ENCODE results near the gene PAK6. TPM values are rescaled to one million over a fixed set of nuclear protein-coding genes. Genes with fewer than 3 reads are reported as not detected.

PAK6 gene
- total RNA-seq, 1 donor from 2014 or later, result not detected

- no peaks in the 10 kb centered on the region for H3K36me3 ChIP-seq
- no peak for DNase-seq (ENCODE audit: low spot score in 2 of 2)
- no peak for TF ChIP-seq CTCF (IDR thresholded peaks at IDR 0.05)
- H3K27me3 ChIP-seq, result no peaks in the 10 kb centered on the region
- H3K27ac ChIP-seq, result no peak overlapping the region
- intact Hi-C loops (cut with DNase I), result no loop called here
- H3K4me3 ChIP-seq, result no peak overlapping the region
- peaks cover 0 to 5% of the 10 kb centered on the region in 2 donors for H3K4me1 ChIP-seq
- no peaks in the 10 kb centered on the region for H3K9me3 ChIP-seq
These were observed 55.3 kb downstream of the PAK6 start for GRCh38 chr15:40293905-40294895.

- Histone ChIP-seq H3K9me3 (no peaks in the 10 kb centered on the region), H3K36me3 (no peaks in the 10 kb centered on the region), H3K4me3 (no peak overlapping the region), H3K4me1 (peaks cover 0 to 5% of the 10 kb centered on the region in 2 donors), H3K27me3 (no peaks in the 10 kb centered on the region), H3K27ac (no peak overlapping the region)
- no peak for DNase-seq (ENCODE audit: low spot score in 2 of 2)
- intact Hi-C loops (cut with DNase I), result no loop called here
- no peak for TF ChIP-seq CTCF (IDR thresholded peaks at IDR 0.05)
These were observed 56.4 kb downstream of the PAK6 start for GRCh38 chr15:40295297-40295696.

- Histone ChIP-seq H3K27ac (no peak overlapping the region), H3K4me1 (peaks cover 0 to 4% of the 10 kb centered on the region in 2 donors), H3K27me3 (no peaks in the 10 kb centered on the region), H3K36me3 (no peaks in the 10 kb centered on the region), H3K9me3 (no peaks in the 10 kb centered on the region), H3K4me3 (no peak overlapping the region)
- intact Hi-C loops (cut with DNase I), result no loop called here
- DNase-seq (ENCODE audit: low spot score in 2 of 2), result no peak
- no peak for TF ChIP-seq CTCF (IDR thresholded peaks at IDR 0.05)
These were observed 57.2 kb downstream of the PAK6 start for GRCh38 chr15:40295877-40296560.

- no peaks in the 10 kb centered on the region for H3K36me3 ChIP-seq
- no peak for TF ChIP-seq CTCF (IDR thresholded peaks at IDR 0.05)
- no peaks in the 10 kb centered on the region for H3K9me3 ChIP-seq
- no peaks in the 10 kb centered on the region for H3K4me1 ChIP-seq
- no peak overlapping the region for H3K4me3 ChIP-seq
- H3K27ac ChIP-seq, result no peak overlapping the region
- DNase-seq (ENCODE audit: low spot score in 2 of 2), result no peak
- intact Hi-C loops (cut with DNase I), result no loop called here
- no peaks in the 10 kb centered on the region for H3K27me3 ChIP-seq
These were observed 57.8 kb downstream of the PAK6 start for GRCh38 chr15:40296561-40297230.

- no peak for TF ChIP-seq CTCF (IDR thresholded peaks at IDR 0.05)
- intact Hi-C loops (cut with DNase I), result no loop called here
- no peak for DNase-seq (ENCODE audit: low spot score in 2 of 2)
These were observed 58.5 kb downstream of the PAK6 start for GRCh38 chr15:40297356-40297755.

More at GRCh38 chr15:40297356-40297755, 58.5 kb downstream of the PAK6 start:
- Histone ChIP-seq H3K27me3 (no peaks in the 10 kb centered on the region), H3K36me3 (no peaks in the 10 kb centered on the region), H3K4me3 (no peak overlapping the region), H3K4me1 (no peaks in the 10 kb centered on the region), H3K27ac (no peak overlapping the region), H3K9me3 (no peaks in the 10 kb centered on the region)

All from ascending aorta (tissue), 2 donors.